Right lobe of liver (tissue), 6 donors: ENCODE results near the gene GMNC. TPM values are rescaled to one million over a fixed set of nuclear protein-coding genes. Genes with fewer than 3 reads are reported as not detected.

Experiments used
- ATAC-seq, 4 donors: fragments of 200-7000 bp; cut with Tn5 transposase; one replicate each; pipeline ENCODE4 v1.9.1; 2020; ENCODE audit warnings: mild to moderate bottlenecking in 4 of 4, moderate library complexity in 4 of 4
- DNase-seq, 3 donors: peaks; one replicate each; pipeline ENCODE4 v3.0.0-alpha.2; 2020
- H3K27ac ChIP-seq, 3 donors: fragments of 200-600 bp; one replicate each; pipeline ENCODE4 v1.8.0; 2022
- H3K27me3 ChIP-seq, 2 donors: fragments of 200-600 bp; one replicate each; pipeline ENCODE4 v1.8.0; 2022
- H3K36me3 ChIP-seq, 4 donors: fragments of 200-600 bp; sonication (generic) in 1 of 4; one replicate each; pipeline versions ENCODE4 v1.5.1 to v1.8.0; 2017 to 2022; ENCODE audit warnings: control low read depth in 1 of 4
- H3K4me1 ChIP-seq, 4 donors: fragments of 200-600 bp; sonication (generic) in 1 of 4; one replicate each; pipeline versions ENCODE4 v1.5.1 to v1.8.0; 2017 to 2022; ENCODE audit warnings: control low read depth in 1 of 4
- H3K4me3 ChIP-seq, 3 donors: fragments of 200-600 bp; one replicate each; pipeline ENCODE4 v1.8.0; 2022
- H3K9me3 ChIP-seq, 4 donors: fragments of 200-600 bp; sonication (generic) in 1 of 4; one replicate each; pipeline versions ENCODE4 v1.5.1 to v1.8.0; 2017 to 2022; ENCODE audit warnings: control low read depth in 1 of 4
- POLR2A ChIP-seq: fragments of 450-650 bp; IDR thresholded peaks from one replicate; pipeline ENCODE4 v1.6.1; 2017; ENCODE audit warnings: antibody characterized with exemption, mild to moderate bottlenecking
- WGBS: methylation state at CpG from one replicate; pipeline ENCODE4 v1.1.6; 2018; ENCODE audit warnings: low coverage, low lambda C conversion rate; ENCODE audit not compliant: insufficient coverage; ENCODE audit errors: missing lambda C conversion rate; 5-methylcytosine and 5-hydroxymethylcytosine counted together
- intact Hi-C, 2 donors: fragments of 100-400 bp; cut with DNase I; formaldehyde crosslinking; loops; one replicate each; pipeline versions ENCODE4 v1.11.2 to v1.14.1; 2022
- total RNA-seq, 6 experiments: library from RNA; depleted of rRNA in 2 of 6; stranded (reverse); fragments of >200 nt in 2 of 6; fragmentation: NEBNext Ultra II Directional in 3 of 6; extraction: Animal tissue kit (Norgen Biotek cat#: 25700) in 3 of 6; gene quantifications; one replicate each; pipeline versions ENCODE4 v1.1.0 to v1.2.4, GENCODE V29; 2016 to 2023
- TF ChIP-seq, protein P1 (sequence below), 4 donors: fragments of 200-600 bp in 3 of 4; fragments of 450-650 bp in 1 of 4; IDR thresholded peaks; one replicate each; pipeline versions ENCODE4 v1.5.1 to v1.8.0; 2016 to 2022; ENCODE audit warnings: antibody characterized with exemption in 4 of 4, mild to moderate bottlenecking in 2 of 4
- donor health status: DM: no; HTN: yes; CAD: no.
- donor health status: DM: no; HTN: no; CAD: no.
- donor health status: DM: no; HTN: no; CAD: no.
- donor health status: DM: no; HTN: yes; CAD: no.
- donor health status: DM: no; HTN: yes; CAD: no.

The GMNC gene
- total RNA-seq, 6 experiments from 2014 or later, result 1.7 to 8.6 (median 6.2) TPM

DNA sequence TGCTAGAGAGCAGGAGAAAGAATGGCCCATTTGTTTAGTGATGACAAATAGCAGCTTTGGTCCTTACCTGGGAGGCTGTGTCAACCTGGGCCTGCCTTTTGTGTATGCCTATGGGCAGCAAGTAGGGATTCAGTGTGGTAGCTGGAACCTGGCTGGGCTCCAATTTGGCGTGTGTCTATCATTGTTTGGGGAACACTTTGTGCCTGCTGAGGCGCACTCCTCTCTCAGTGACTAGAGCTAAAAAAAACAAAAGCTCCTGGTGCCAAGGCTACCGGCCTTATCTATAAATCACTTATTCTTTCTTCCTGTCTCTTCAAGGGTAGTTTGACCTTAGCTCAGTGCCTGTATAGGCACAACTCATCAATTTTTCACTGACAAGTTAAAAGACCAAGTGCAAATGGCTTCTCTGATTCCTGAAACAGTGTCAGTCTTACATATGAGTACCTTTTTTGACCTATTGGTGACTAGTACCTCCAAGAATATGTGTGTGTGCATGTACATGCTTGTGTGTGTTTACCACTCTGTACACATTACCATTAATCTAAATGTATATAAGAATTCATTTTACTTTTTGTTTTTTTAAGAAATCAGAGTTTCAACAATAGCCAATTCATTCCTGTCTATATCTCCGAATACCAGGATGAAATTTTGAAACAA, 54.6 kb downstream of the GMNC start:
- Histone ChIP-seq H3K9me3 (no peaks in the 10 kb centered on the region), H3K4me1 (peaks cover 0 to 35% (median 0%) of the 10 kb centered on the region in 4 donors), H3K27ac (peak overlapping the region in 2 of 3 donors; percentile 61 to 69), H3K4me3 (no peak overlapping the region), H3K27me3 (no peaks in the 10 kb centered on the region), H3K36me3 (no peaks in the 10 kb centered on the region)
- intact Hi-C loops, result no loop called here
- TF ChIP-seq, protein P1, sequence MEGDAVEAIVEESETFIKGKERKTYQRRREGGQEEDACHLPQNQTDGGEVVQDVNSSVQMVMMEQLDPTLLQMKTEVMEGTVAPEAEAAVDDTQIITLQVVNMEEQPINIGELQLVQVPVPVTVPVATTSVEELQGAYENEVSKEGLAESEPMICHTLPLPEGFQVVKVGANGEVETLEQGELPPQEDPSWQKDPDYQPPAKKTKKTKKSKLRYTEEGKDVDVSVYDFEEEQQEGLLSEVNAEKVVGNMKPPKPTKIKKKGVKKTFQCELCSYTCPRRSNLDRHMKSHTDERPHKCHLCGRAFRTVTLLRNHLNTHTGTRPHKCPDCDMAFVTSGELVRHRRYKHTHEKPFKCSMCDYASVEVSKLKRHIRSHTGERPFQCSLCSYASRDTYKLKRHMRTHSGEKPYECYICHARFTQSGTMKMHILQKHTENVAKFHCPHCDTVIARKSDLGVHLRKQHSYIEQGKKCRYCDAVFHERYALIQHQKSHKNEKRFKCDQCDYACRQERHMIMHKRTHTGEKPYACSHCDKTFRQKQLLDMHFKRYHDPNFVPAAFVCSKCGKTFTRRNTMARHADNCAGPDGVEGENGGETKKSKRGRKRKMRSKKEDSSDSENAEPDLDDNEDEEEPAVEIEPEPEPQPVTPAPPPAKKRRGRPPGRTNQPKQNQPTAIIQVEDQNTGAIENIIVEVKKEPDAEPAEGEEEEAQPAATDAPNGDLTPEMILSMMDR (IDR thresholded peaks at IDR 0.05), result peak in 1 of 4 donors; percentile 3
- TF ChIP-seq POLR2A, result no peak
- peak; percentile 56 to 91 (median 84) for ATAC-seq
- 19% methylated on average over 4 of the region's 4 CpGs for WGBS
- DNase-seq, result peak; percentile 81 to 96 (median 91)
